ENCODE measurements around the gene RBM10. TPM values are rescaled to one million over a fixed set of nuclear protein-coding genes. Genes with fewer than 3 reads are reported as not detected.

RBM10 gene
- total and polyA plus RNA-seq, 9 of the 15 experiments (the other 6 are each of a cell fraction or from before 2014, with no cell fraction given) = 1.1 to 61.7 (median 31.5) TPM

- POLR2A ChIA-PET = no interaction called here
- no peak for ATAC-seq
Observed at GRCh38 chrX:47098338-47099094, 46.5 kb upstream of the RBM10 start.

More at GRCh38 chrX:47098338-47099094, 46.5 kb upstream of the RBM10 start:
- in situ Hi-C loops (cut with MboI) (no loop called here), intact Hi-C loops (cut with micrococcal nuclease) (no loop called here)
- Histone ChIP-seq H4K20me1 (replicated peaks; ENCODE audit: control insufficient read depth, insufficient read depth, low read length) (no peaks in the 10 kb centered on the region), H3K9me1 (ENCODE audit: control insufficient read depth, insufficient read depth, low read length) (no peaks in the 10 kb centered on the region), H3K27me3 (ENCODE audit: control insufficient read depth in 2 of 2, insufficient read depth in 2 of 2, low read length in 2 of 2) (no peaks in the 10 kb centered on the region; a peak in 1 of 5 replicates), H3K4me2 (ENCODE audit: insufficient read depth, low read length) (no peak overlapping the region), H3K9ac (ENCODE audit: insufficient read depth in 1 of 2, low read depth in 2 of 2, low read length in 2 of 2) (no peak overlapping the region), H3K4me3 (no peak overlapping the region), H2AFZ (ENCODE audit: low read depth, low read length) (no peak overlapping the region), H3K4me1 (replicated peaks in 1 of 2; ENCODE audit: control insufficient read depth in 2 of 2, insufficient read depth in 2 of 2, low read length in 2 of 2) (no peaks in the 10 kb centered on the region; a peak in 1 of 5 replicates), H3K36me3 (ENCODE audit: control insufficient read depth, insufficient read depth, low read length) (no peaks in the 10 kb centered on the region), H3K79me2 (ENCODE audit: control insufficient read depth, insufficient read depth, low read length) (no peaks in the 10 kb centered on the region), H3K9me3 (replicated peaks; ENCODE audit: control insufficient read depth, insufficient read depth, low read depth, low read length) (no peaks in the 10 kb centered on the region), H3K27ac (ENCODE audit: extremely low read depth, low read depth, low read length) (no peak overlapping the region)
- BruUV-seq (replicated peaks) = no TSS peak
- no peak for DNase-seq (ENCODE audit: extremely low read depth in 1 of 4, low spot score in 3 of 4)
- CTCF ChIA-PET (ENCODE audit: low intra/inter-chr PET ratio) = no interaction called here
- 0% methylated on average over 2 of the region's 2 CpGs for WGBS (ENCODE audit: insufficient coverage, low coverage, missing lambda C conversion rate)
- TF ChIP-seq ZNF609 (CRISPR knock-in tag; IDR thresholded peaks at IDR 0.05; ENCODE audit: borderline replicate concordance) (no peak), EHMT2 (IDR thresholded peaks at IDR 0.05) (peak; percentile 77; the same call in 1 of the 2 replicates), REST (IDR thresholded peaks at IDR 0.05; ENCODE audit: borderline replicate concordance) (peak; percentile 85), REST (CRISPR knock-in tag; IDR thresholded peaks at IDR 0.05; ENCODE audit: low read depth) (no peak), MIER1 (IDR thresholded peaks at IDR 0.05; ENCODE audit: low read depth) (peak; percentile 69; the same call in 1 of the 2 replicates)
- FAIRE-seq = no peak
